SJCRH30 (cell line): ENCODE measurements around the gene SPDYE1. TPM values are rescaled to one million over a fixed set of nuclear protein-coding genes. Genes with fewer than 3 reads are reported as not detected.
"Not testable (repeated sequence)": the region's sequence is repeated elsewhere in the genome, so short reads cannot be mapped to it uniquely, and the experiment has no call there.

Experiments used
- DNase-seq, 2 experiments: peaks; one replicate each; pipeline ENCODE4 v3.0.0-alpha.2; 2015 to 2020
- H3K27ac ChIP-seq: fragments of 250-450 bp; sonication (Bioruptor Pico); 2 replicates; pipeline ENCODE4 v1.5.1; 2020; ENCODE audit warnings: mild to moderate bottlenecking, moderate library complexity
- H3K27me3 ChIP-seq: fragments of 250-450 bp; sonication (Bioruptor Pico); 2 replicates; pipeline ENCODE4 v1.5.1; 2020; ENCODE audit warnings: mild to moderate bottlenecking, moderate library complexity
- H3K36me3 ChIP-seq: fragments of 250-450 bp; sonication (Bioruptor Pico); 2 replicates; pipeline ENCODE4 v1.5.1; 2020; ENCODE audit warnings: mild to moderate bottlenecking, moderate library complexity
- H3K4me1 ChIP-seq: fragments of 250-450 bp; sonication (Bioruptor Pico); 2 replicates; pipeline ENCODE4 v1.5.1; 2020; ENCODE audit warnings: mild to moderate bottlenecking, moderate library complexity
- H3K4me3 ChIP-seq: fragments of 250-450 bp; sonication (Bioruptor Pico); 2 replicates; pipeline ENCODE4 v1.5.1; 2020; ENCODE audit warnings: mild to moderate bottlenecking, moderate library complexity
- H3K9me3 ChIP-seq: fragments of 250-450 bp; sonication (Bioruptor Pico); replicated peaks from 2 replicates; pipeline ENCODE4 v1.5.1; 2020; ENCODE audit warnings: mild to moderate bottlenecking, moderate library complexity
- total RNA-seq: library from RNA; depleted of rRNA; stranded (reverse); fragments of >200 nt; shearing (Covaris generic); gene quantifications from 2 replicates; pipeline ENCODE4 v1.2.3, GENCODE V29; 2014; rRNA removed

The SPDYE1 gene, protein sequence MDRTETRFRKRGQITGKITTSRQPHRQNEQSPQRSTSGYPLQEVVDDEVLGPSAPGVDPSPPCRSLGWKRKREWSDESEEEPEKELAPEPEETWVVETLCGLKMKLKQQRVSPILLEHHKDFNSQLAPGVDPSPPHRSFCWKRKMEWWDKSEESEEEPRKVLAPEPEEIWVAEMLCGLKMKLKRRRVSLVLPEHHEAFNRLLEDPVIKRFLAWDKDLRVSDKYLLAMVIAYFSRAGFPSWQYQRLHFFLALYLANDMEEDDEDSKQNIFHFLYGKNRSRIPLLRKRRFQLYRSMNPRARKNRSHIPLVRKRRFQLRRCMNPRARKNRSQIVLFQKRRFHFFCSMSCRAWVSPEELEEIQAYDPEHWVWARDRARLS
- not detected in 2 replicates for total RNA-seq

DNA sequence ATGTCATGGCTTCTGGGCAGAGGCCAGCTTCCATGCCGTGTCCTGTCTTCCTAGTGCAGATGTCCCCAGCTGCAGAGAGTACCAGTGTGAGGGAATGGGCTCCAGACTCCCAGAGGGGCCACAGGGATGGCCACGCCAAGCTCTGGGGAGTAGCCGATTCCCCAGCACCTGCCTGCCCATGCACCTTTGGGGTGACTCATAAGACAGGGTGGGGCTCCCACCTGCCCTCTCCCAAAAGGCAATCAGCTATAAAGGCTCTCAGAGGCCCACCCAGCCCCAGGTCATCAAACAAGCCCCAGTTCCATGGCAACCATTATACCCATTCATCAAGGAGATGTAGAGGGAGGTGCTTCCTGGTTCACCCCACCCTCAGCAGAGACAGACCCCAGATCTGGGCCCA, at the start of gene SPDYE1:
Gene SPDYE1 (plus strand): TSS at position 366 of the 400 bp plus-strand sequence. CDS start 2,053 bp downstream, outside the sequence.
- H3K36me3 ChIP-seq, H3K27me3 ChIP-seq, H3K4me3 ChIP-seq, H3K27ac ChIP-seq, DNase-seq, H3K9me3 ChIP-seq, H3K4me1 ChIP-seq: not testable (repeated sequence)

DNA sequence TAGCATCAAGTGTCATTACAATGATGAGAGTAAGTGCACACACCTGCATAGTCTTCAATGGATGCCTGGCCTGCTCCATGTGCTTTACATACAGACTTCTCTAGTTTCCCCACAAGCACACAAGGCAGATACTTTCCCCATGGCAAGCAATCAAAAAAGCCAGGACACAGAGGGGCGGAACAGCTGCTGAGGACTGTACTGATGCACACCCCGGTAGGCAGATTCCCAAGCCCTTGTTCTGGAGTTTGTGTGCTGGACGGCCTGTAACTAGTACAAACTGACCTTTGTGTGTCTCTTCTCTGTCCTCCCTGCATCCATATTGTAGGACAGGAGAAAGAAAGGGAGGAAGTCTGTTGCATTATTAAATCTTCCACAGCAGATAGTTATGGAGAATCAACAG, 45.7 kb upstream of the SPDYE1 start:
- Histone ChIP-seq H3K36me3 (no peaks in the 10 kb centered on the region), H3K27me3 (no peaks in the 10 kb centered on the region), H3K9me3 (peaks cover 3% of the 10 kb centered on the region; the same call in 1 of the 2 replicates), H3K4me1 (no peaks in the 10 kb centered on the region), H3K27ac (no peak overlapping the region), H3K4me3 (no peak overlapping the region)
- DNase-seq, result no peak

DNA sequence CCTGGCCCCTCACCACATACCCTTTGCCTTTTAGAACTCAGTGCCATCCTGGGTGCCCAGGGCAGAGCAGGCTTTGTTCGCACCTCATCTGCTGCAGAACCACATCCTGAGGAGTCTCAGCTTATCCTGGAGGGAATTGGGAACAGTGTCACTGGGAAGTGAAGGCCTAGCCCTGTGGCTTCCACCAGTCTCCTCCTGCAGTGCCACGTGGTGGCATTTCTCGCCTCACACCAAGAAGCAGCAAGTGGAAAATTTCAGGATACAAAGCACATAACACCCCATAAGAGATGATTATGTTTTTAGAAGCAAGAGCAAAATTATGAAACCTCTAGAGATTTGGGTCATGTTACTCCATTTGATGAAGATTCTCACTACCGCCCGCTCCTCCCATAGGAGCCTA, 44.6 kb upstream of the SPDYE1 start:
- Histone ChIP-seq H3K27ac (no peak overlapping the region), H3K4me3 (no peak overlapping the region), H3K36me3 (no peaks in the 10 kb centered on the region), H3K27me3 (no peaks in the 10 kb centered on the region), H3K9me3 (no peaks in the 10 kb centered on the region), H3K4me1 (no peaks in the 10 kb centered on the region)
- DNase-seq, result no peak

DNA sequence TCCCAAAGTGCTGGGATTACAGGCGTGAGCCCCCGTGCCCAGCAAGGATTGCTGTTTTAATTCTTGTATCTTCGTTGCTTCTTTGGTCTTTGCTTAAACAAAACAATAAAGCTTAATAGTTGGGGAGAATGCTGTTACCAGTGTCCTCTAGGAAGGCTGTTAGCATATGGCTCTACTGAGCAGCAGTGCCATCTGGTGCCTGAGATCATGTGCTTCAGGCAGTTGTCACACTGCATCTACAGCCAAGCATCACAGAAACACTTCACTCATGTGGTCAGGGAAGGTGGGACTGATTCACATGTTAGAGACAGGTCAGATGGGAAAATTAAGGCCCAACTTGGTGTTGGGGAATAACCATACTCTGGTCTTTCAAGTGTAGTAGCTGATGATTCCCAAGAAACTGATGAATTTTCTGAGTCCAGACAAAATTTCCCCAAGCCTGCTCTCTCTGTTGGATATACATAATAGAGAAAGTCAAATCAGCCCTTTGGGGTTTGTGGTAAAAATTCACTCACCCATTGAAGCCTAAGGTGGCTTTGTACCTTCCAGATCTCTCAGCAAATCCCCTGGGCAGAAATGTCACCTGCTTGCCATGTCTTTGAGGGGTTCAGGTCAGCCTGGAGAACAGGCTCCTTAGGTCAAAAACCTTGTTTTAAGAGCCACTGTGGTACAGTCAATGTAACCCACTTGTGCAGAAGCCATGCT, 43.0 kb upstream of the SPDYE1 start:
- DNase-seq, result peak; percentile 32 to 64

DNA sequence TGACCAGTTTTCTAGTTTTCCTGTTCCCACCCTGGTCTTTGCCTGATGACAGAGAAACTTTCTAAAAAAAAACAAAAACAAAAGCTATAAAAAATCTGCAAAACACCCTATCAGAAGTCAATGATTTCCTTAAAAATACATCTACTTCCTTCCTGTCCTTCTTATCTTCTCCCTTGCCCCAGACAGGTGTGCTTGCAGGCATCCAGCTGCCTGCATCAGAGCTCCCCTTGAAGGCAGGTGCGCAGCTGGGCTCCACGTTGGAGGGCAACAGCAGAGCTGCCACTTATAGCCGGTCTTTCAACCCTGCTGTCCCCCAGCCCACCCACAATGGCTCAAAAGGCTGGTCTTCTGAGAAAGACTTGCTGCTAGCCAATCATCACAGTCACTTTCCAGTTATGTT, 41.7 kb upstream of the SPDYE1 start:
- no peaks in the 10 kb centered on the region for H3K9me3 ChIP-seq
- no peaks in the 10 kb centered on the region for H3K36me3 ChIP-seq
- no peak overlapping the region for H3K27ac ChIP-seq
- DNase-seq, result no peak
- H3K4me1 ChIP-seq, result no peaks in the 10 kb centered on the region
- no peaks in the 10 kb centered on the region for H3K27me3 ChIP-seq
- no peak overlapping the region for H3K4me3 ChIP-seq

More for the DNA sequence above, 43.0 kb upstream of the SPDYE1 start:
- Histone ChIP-seq H3K4me3 (no peak overlapping the region), H3K27me3 (no peaks in the 10 kb centered on the region), H3K27ac (no peak overlapping the region), H3K4me1 (no peaks in the 10 kb centered on the region), H3K9me3 (no peaks in the 10 kb centered on the region), H3K36me3 (no peaks in the 10 kb centered on the region)

DNA sequence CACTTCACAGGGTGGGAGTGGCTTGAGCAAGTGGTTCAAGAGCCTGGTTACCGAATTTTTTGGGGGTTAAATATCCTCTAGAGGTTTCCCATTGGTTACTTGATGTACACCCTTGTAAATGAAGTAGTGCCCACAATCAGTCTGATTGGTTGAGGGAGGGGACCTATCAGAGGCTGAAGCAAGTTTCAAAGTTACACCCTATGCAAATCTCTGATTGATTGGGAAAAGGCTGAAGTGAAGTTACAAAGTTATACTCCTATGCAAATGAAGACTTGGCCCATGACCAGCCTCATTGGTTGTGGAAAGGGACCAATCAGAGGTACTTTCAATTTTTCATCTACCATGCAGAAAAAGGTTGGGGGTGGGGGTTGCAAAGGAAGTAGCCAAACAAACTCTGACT, 36.8 kb upstream of the SPDYE1 start:
- H3K9me3 ChIP-seq, result no peaks in the 10 kb centered on the region
- H3K36me3 ChIP-seq, result no peaks in the 10 kb centered on the region
- H3K4me3 ChIP-seq, result no peak overlapping the region
- H3K27me3 ChIP-seq, result no peaks in the 10 kb centered on the region
- H3K27ac ChIP-seq, result no peak overlapping the region
- DNase-seq, result no peak
- H3K4me1 ChIP-seq, result no peaks in the 10 kb centered on the region

DNA sequence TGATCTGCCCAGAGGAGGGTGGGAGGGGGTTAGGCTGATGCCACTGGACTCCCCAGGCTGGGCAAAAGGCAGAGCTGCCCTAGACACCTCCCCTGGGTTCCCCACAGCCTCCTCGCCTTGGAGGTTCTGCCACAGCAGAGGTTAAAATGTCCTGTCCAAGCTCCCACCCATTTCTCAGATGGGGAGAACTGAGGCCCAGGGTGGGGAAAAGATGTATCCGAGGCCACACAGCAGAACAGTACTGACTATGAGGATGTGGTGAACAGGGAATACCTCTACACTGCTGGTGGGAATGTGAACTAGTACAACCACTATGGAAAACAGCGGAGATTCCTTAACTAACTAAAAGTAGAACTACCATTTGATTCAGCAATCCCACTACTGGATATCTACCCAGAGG, 31.3 kb upstream of the SPDYE1 start:
- not testable (repeated sequence) for H3K27ac ChIP-seq, H3K27me3 ChIP-seq, H3K4me3 ChIP-seq, H3K4me1 ChIP-seq, DNase-seq, H3K9me3 ChIP-seq, H3K36me3 ChIP-seq

DNA sequence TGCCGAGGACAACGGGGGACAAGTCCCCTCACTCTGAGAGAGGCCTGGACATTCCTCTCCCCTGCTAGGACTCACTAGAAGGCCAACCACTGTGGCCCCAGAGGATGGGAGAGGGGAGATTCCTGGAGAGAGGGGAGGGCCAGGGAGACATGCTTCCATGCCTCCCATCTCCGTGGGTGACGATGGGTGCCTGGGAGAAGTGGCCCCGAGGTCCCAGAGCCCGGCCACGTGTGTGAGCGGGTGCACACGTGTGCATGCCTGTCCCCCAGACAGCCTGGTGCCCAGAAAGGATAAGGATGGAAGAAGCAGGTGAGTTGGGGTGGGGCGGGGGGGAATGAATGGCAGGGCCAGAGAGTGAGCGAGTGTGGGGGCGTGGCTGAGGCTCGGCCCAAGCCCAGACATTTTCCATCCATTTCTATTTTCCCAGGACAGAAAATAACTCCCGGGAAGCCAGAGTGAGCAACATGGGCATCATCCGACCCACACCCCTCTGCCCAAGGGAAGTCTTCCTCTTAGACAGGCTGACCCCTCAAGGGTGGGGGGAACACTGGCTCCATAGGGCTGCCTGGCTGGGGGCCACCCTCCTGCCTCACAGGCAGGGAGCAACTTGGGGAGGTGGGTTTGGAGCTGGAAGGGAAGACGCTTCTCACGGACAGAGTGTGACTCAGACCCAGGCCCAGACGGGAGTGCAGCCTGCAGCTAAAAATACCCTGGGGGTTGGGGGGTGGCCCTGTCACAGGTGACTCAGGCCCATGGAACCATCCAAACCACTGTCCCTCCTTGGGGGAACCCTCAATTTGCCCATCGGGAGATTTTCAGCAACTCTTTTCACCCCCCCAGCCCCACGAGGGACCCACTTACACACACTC, 29.3 kb upstream of the SPDYE1 start:
- H3K9me3 ChIP-seq, H3K27ac ChIP-seq, DNase-seq, H3K27me3 ChIP-seq, H3K4me3 ChIP-seq, H3K36me3 ChIP-seq, H3K4me1 ChIP-seq: not testable (repeated sequence)

DNA sequence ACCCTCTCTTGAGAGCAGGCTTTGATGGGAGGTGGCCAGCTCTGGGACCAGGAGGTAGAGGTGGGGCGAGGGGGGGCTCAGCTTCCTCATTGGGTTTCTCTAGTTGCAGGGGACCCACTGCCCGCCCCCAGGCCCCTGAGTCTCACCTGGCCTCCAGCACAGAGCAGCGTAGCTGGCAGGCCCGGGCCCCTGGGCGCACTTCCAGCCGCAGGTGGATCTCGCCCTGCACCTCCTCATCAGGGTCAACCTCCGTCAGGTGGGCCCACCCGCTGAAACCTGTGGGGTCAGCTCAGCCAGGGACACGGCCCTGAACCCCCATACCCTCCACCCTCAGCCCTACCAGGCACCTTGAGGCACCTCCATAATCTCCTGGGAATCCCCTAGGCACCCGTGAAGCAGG, 28.1 kb upstream of the SPDYE1 start:
- DNase-seq, H3K4me3 ChIP-seq, H3K27ac ChIP-seq, H3K9me3 ChIP-seq, H3K36me3 ChIP-seq, H3K4me1 ChIP-seq, H3K27me3 ChIP-seq: not testable (repeated sequence)

DNA sequence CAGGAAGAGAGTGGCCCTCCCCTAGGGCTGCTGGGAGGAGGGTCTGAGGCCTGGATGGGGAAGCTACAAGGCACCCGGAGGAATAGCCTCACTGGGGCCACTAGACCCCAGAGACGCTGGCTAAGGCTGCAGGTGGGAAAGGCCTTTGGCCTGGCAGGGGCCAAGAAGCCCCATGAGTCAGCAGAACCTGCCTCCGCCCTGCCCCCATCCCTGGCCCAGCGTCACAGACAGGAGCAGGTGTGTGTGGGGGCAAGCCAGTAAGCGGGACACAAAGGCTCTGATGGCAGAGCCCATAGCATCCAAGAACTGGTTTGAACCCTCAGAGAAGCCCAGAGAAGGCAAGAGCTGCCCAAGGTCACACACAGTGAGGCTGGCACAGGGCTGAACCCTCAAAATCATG, 27.0 kb upstream of the SPDYE1 start:
- H3K36me3 ChIP-seq, H3K4me1 ChIP-seq, H3K4me3 ChIP-seq, H3K9me3 ChIP-seq, H3K27ac ChIP-seq, H3K27me3 ChIP-seq: not testable (repeated sequence)
- DNase-seq, result peak; percentile 53 to 55

DNA sequence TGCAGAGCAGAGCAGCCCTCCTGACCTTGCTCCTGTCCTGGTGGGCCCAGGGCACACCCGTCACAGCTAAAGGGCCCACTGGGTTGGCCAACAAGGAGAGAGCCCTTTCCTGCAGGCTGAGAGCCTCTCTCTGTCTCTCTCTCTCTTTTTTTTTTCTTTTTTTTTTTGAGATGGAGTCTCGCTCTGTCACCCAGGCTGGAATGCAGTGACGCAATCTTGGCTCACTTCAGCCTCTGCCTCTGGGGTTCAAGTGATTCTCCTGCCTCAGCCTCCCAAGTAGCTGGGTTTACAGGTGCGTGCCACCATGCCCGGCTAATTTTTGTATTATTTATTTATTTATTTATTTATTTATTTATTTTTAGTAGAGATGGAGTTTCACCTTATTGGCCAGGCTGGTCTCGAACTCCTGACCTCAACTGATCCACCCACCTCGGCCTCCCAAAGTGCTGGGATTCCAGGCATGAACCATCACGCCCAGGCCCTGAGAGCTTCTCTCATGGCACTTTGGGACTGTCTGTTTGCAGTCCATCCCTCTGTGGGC, 23.6 kb upstream of the SPDYE1 start:
- DNase-seq, H3K4me1 ChIP-seq, H3K9me3 ChIP-seq, H3K36me3 ChIP-seq, H3K27ac ChIP-seq, H3K27me3 ChIP-seq, H3K4me3 ChIP-seq: not testable (repeated sequence)

DNA sequence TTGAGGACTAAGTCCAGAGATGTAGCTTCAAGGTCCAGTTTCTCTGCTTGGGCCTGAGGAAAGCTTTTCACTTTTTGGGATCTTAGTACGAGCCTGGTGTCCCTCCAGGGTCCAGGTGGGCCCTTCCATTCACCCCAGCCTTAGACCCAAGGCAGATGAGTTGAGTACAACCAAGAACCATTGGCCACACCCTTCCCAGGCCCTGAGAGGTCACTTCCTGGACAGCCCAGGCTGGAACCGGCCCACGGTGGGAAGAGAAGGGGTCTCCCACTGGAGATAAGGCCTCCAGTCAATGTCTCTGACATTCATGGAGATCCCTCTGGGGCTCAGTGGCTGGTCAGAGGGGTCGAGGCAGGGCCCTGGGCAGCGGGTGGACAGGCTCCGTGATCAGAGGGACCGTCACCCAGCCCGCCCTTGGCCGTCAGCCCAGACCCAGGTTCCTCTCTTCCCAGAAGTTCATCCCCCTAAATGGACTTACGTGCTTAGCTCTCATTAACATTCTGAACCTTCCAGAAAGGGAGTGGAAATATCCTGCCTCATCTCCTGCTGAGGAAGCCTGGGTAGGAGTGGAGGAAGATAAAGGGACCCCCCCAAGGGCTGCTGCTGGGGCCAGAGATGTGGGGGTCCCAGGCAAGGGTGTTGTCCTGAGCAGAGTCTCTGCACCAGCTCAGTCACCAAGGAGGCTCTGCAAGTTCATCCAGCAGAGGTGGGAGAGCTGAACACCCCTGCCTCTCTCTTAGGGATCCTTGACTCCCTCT, 22.8 kb upstream of the SPDYE1 start:
- DNase-seq, result not testable (repeated sequence)

DNA sequence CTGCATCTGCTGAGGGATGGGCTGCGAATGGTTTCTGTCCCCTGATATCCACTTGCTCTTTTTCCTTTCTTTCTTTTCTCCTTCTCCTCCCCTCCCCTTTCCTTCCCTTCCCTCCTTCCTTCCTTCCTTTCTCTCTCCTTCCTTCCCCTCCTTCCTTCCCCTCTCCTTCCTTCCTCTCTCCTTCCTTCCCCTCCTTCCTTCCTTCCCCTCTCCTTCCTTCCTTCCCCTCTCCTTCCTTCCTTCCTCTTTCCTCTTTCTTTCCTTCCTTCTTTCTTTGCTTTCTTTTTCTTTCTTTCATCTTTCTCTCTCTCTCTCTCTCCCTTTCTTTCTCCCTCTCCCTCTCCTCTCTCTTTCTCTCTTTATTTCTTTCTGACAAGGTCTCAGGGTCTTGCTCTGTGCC, 20.2 kb upstream of the SPDYE1 start:
- Histone ChIP-seq H3K27me3 (no peaks in the 10 kb centered on the region), H3K4me3 (no peak overlapping the region), H3K4me1 (no peaks in the 10 kb centered on the region), H3K9me3 (no peaks in the 10 kb centered on the region), H3K36me3 (no peaks in the 10 kb centered on the region), H3K27ac (no peak overlapping the region)
- DNase-seq, result no peak

More for the DNA sequence above, 22.8 kb upstream of the SPDYE1 start:
- not testable (repeated sequence) for H3K4me3 ChIP-seq, H3K4me1 ChIP-seq, H3K27ac ChIP-seq, H3K36me3 ChIP-seq, H3K9me3 ChIP-seq, H3K27me3 ChIP-seq

DNA sequence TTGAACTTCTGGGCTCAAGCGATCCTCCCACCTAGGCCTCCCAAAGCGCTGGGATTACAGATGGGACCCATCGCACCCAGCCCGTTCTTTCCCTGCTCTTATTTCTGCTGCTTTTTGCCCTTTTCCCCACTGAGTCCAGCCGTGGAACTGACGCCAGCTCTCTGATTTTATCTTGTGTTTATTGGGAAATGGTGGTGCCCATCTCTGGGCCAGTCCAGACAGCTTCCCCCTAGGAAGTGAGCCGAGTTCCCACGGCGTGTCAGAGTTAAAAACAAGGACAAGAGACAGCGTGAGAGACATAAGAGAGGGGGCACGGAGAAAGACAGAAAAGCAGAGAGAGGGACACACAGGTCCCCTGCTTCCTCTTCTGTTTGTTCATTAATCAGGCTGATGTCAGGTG, 19.6 kb upstream of the SPDYE1 start:
- not testable (repeated sequence) for H3K4me1 ChIP-seq, H3K9me3 ChIP-seq, H3K4me3 ChIP-seq, DNase-seq, H3K36me3 ChIP-seq, H3K27ac ChIP-seq, H3K27me3 ChIP-seq
